ENCODE data around the gene SELP.

DNA sequence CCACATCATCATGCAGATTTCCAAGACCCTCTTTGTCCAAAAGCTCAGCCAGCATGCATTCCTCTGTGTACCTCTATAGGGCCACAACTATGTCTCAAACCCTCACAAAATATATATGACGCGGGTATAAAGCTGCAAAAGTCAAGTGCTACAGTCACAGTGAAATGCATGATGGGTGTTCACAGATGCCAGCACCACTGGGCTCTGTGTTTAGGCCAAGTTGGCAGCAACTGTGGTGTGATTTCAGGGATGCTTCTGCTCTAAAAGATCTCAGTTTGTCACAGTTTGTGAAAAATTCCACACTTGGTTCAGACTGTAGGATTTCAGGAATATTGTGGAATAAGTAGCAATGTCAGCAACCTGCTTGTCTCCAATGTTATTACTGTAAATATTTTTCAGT, 23.9 kb upstream of the SELP start:
- TF ChIP-seq POLR2A (IDR thresholded peaks at IDR 0.05) (no peak), POLR2AphosphoS5 (IDR thresholded peaks at IDR 0.05) (no peak), EP300 (IDR thresholded peaks at IDR 0.05) (no peak)
- TF ChIP-seq, protein P1, sequence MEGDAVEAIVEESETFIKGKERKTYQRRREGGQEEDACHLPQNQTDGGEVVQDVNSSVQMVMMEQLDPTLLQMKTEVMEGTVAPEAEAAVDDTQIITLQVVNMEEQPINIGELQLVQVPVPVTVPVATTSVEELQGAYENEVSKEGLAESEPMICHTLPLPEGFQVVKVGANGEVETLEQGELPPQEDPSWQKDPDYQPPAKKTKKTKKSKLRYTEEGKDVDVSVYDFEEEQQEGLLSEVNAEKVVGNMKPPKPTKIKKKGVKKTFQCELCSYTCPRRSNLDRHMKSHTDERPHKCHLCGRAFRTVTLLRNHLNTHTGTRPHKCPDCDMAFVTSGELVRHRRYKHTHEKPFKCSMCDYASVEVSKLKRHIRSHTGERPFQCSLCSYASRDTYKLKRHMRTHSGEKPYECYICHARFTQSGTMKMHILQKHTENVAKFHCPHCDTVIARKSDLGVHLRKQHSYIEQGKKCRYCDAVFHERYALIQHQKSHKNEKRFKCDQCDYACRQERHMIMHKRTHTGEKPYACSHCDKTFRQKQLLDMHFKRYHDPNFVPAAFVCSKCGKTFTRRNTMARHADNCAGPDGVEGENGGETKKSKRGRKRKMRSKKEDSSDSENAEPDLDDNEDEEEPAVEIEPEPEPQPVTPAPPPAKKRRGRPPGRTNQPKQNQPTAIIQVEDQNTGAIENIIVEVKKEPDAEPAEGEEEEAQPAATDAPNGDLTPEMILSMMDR (IDR thresholded peaks at IDR 0.05) = no peak

Measured in gastroesophageal sphincter (tissue), 3 donors.